ENCODE measurements around the gene LSS.
"Not testable (repeated sequence)": the region's sequence is repeated elsewhere in the genome, so short reads cannot be mapped to it uniquely, and the experiment has no call there.

Gene LSS

GRCh38 chr21:46170436-46171193 lies 58.0 kb downstream of the LSS start:
- DNase-seq (ENCODE audit: low read depth, low spot score): not testable (repeated sequence)

GRCh38 chr21:46168659-46169386 lies 59.8 kb downstream of the LSS start:
- DNase-seq (ENCODE audit: low read depth, low spot score): no peak

- DNase-seq (ENCODE audit: low read depth, low spot score): no peak
Observed at GRCh38 chr21:46168238-46168637, 60.3 kb downstream of the LSS start.

GRCh38 chr21:46165098-46165497 lies 63.5 kb downstream of the LSS start:
- DNase-seq (ENCODE audit: low read depth, low spot score): no peak

- no peak for DNase-seq (ENCODE audit: low read depth, low spot score)
Observed at GRCh38 chr21:46163380-46163779, 65.2 kb downstream of the LSS start.

GRCh38 chr21:46161633-46162592 lies 66.7 kb downstream of the LSS start:
- DNase-seq (ENCODE audit: low read depth, low spot score): no peak

GRCh38 chr21:46160907-46161632 lies 67.5 kb downstream of the LSS start:
- DNase-seq (ENCODE audit: low read depth, low spot score): no peak

- DNase-seq (ENCODE audit: low read depth, low spot score): no peak
Observed at GRCh38 chr21:46160657-46160906, 68.0 kb downstream of the LSS start.

- no peak for DNase-seq (ENCODE audit: low read depth, low spot score)
Observed at GRCh38 chr21:46159841-46160656, 68.5 kb downstream of the LSS start.

GRCh38 chr21:46159390-46159789 lies 69.2 kb downstream of the LSS start:
- DNase-seq (ENCODE audit: low read depth, low spot score): no peak

- no peak for DNase-seq (ENCODE audit: low read depth, low spot score)
Observed at GRCh38 chr21:46158666-46159300, 69.8 kb downstream of the LSS start.

- DNase-seq (ENCODE audit: low read depth, low spot score): no peak
Observed at GRCh38 chr21:46157987-46158451, 70.6 kb downstream of the LSS start.

GRCh38 chr21:46157396-46157986 lies 71.1 kb downstream of the LSS start:
- no peak for DNase-seq (ENCODE audit: low read depth, low spot score)

GRCh38 chr21:46156678-46157077 lies 71.9 kb downstream of the LSS start:
- DNase-seq (ENCODE audit: low read depth, low spot score): no peak

GRCh38 chr21:46156378-46156645 lies 72.3 kb downstream of the LSS start:
- DNase-seq (ENCODE audit: low read depth, low spot score): no peak

- no peak for DNase-seq (ENCODE audit: low read depth, low spot score)
Observed at GRCh38 chr21:46155514-46156377, 72.8 kb downstream of the LSS start, which contains the start of gene FTCD. Gene FTCD, minus strand, starts transcription at chr21:46155579. Its CDS starts 56 bp downstream, at chr21:46155523.

GRCh38 chr21:46154955-46155513 lies 73.5 kb downstream of the LSS start:
- DNase-seq (ENCODE audit: low read depth, low spot score): no peak

- DNase-seq (ENCODE audit: low read depth, low spot score): no peak
Observed at GRCh38 chr21:46154155-46154954, 74.2 kb downstream of the LSS start.
